CD4-positive, alpha-beta T cell treated with Interleukin-1 beta for 1 hour (primary cell): Measurements from ENCODE around the gene DENND1A.
"Not testable (repeated sequence)": the region's sequence is repeated elsewhere in the genome, so short reads cannot be mapped to it uniquely, and the experiment has no call there.

Experiments
- DNase-seq, 2 donors: peaks; one replicate each; pipeline ENCODE4 v3.0.0-alpha.2; 2020 to 2022

DENND1A gene

GRCh38 chr9:123947326-123947725 is 17.4 kb upstream of the DENND1A start:
- DNase-seq: no peak

GRCh38 chr9:123946101-123946821 is 16.3 kb upstream of the DENND1A start:
- DNase-seq: no peak

GRCh38 chr9:123945532-123945931 is 15.6 kb upstream of the DENND1A start:
- no peak for DNase-seq

GRCh38 chr9:123944464-123944863 is 14.5 kb upstream of the DENND1A start:
- not testable (repeated sequence) for DNase-seq

GRCh38 chr9:123943671-123944070 is 13.7 kb upstream of the DENND1A start:
- DNase-seq: no peak

- no peak for DNase-seq
Measured at GRCh38 chr9:123942542-123942941, 12.6 kb upstream of the DENND1A start.

- no peak for DNase-seq
Measured at GRCh38 chr9:123941524-123942070, 11.7 kb upstream of the DENND1A start.

- no peak for DNase-seq
Measured at GRCh38 chr9:123940721-123941523, 11.0 kb upstream of the DENND1A start.

GRCh38 chr9:123938401-123938800 is 8.5 kb upstream of the DENND1A start:
- DNase-seq: no peak

- not testable (repeated sequence) for DNase-seq
Measured at GRCh38 chr9:123936575-123936974, 6.6 kb upstream of the DENND1A start.

- DNase-seq: no peak
Measured at GRCh38 chr9:123933440-123934212, 3.7 kb upstream of the DENND1A start.

- DNase-seq: no peak
Measured at GRCh38 chr9:123929177-123929869, 603 bp downstream of the DENND1A start.

- no peak for DNase-seq
Measured at GRCh38 chr9:123928533-123929176, 1.3 kb downstream of the DENND1A start.

GRCh38 chr9:123927625-123928532 is 2.0 kb downstream of the DENND1A start:
- peak in 1 of 2 donors; percentile 2 for DNase-seq

- no peak for DNase-seq
Measured at GRCh38 chr9:123926941-123927340, 3.0 kb downstream of the DENND1A start.

- no peak for DNase-seq
Measured at GRCh38 chr9:123925819-123926218, 4.1 kb downstream of the DENND1A start.

GRCh38 chr9:123925161-123925560 is 4.8 kb downstream of the DENND1A start:
- no peak for DNase-seq

GRCh38 chr9:123924727-123925126 is 5.2 kb downstream of the DENND1A start:
- DNase-seq: no peak

GRCh38 chr9:123923884-123924283 is 6.0 kb downstream of the DENND1A start:
- DNase-seq: no peak

- DNase-seq: no peak
Measured at GRCh38 chr9:123923377-123923776, 6.5 kb downstream of the DENND1A start.

- DNase-seq: no peak
Measured at GRCh38 chr9:123922911-123923310, 7.0 kb downstream of the DENND1A start.
